ENCODE data around the gene PLK1.
A peak's percentile ranks its signal among the peaks of the same experiment; 100 is the strongest.
"Not testable (repeated sequence)": the region's sequence is repeated elsewhere in the genome, so short reads cannot be mapped to it uniquely, and the experiment has no call there.

PLK1 gene

DNA sequence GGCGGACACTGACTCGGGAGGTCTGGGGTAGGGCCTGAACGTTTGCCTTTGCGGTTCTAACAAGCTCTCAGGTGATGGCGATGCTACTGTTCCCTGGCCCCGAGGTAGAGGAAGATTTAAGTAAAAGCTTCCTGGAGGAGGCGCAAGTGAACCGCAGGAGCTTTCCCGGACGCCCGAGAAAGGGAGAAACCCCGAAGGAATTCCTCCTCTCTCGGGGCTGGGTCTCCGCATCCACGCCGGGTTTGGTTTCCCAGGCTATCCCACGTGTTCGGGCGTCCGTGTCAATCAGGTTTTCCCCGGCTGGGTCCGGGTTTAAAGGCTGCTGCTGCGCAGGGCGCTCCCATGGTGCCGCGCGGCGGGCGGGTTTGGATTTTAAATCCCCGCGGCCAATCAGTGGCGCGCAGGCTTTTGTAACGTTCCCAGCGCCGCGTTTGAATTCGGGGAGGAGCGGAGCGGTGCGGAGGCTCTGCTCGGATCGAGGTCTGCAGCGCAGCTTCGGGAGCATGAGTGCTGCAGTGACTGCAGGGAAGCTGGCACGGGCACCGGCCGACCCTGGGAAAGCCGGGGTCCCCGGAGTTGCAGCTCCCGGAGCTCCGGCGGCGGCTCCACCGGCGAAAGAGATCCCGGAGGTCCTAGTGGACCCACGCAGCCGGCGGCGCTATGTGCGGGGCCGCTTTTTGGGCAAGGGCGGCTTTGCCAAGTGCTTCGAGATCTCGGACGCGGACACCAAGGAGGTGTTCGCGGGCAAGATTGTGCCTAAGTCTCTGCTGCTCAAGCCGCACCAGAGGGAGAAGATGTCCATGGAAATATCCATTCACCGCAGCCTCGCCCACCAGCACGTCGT lies at the start of gene PLK1:
PLK1 (plus strand) TSS at position 460 of the 844 bp plus-strand sequence; CDS start at position 504, 44 bp downstream.
- DNase-seq (ENCODE audit: low read depth in 2 of 2), result peak; percentile 81

DNA sequence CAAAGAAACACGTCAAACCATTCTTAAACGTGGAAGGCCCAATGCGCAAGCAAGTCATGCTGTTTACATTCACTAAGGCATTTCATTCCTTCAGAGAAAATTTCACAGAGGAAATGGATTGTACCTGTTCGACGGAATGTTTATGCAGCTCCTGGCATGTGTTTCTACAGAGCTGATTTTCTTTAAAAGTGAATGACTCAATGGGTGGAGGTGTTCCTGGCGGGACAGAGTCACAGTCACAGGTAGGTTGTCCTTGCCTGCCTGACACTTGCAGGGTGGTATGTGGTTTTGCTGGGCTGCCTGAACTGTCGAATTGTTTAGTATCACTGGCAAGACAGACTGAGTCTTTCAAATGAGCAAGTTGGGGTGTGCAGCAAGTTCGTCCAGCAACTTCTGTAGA lies 49.2 kb upstream of the PLK1 start:
- no peak for DNase-seq (ENCODE audit: low read depth in 2 of 2)

DNA sequence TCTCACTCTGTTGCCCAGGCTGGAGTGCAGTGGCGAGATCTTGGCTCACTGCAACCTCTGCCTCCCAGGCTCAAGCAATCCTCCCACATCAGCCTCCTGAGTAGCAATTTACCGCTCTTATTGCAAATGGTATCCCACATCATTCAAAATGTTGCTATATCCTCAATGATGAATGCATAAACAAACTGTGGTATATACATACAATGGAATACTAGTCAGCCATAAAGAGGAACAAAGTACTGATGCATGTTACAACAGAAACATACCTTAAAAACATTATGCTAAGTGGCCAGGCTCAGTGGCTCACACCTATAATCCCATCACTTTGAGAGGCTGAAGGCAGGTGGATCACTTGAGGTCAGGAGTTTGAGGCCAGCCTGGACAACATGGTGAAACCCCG lies 46.8 kb upstream of the PLK1 start:
- not testable (repeated sequence) for DNase-seq (ENCODE audit: low read depth in 2 of 2)

DNA sequence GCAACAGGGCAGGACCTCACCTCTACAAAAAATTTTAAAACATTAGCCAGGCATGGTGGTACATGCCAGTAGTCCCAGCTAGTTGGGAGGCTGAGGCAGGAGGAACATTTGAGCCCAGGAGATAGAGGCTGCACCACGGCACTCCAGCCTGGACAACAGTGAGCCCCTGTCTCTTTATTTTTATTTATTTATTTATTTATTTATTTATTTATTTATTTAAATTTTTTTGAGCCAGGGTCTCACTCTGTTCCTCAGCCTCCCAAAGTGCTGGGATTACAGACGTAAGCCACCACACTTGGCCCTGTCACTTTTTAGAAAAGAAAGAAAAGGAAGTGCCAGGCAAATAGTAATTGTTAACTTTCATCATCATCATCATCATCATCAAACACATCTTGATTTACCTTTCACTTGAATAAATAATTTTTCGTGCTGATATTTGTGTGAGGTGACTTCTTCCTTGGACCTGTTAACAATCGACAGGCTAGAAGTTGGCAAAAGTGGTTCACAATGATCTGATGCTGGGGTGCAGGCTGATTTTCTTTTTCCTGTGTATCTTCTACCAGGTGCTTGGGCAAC lies 44.1 kb upstream of the PLK1 start:
- DNase-seq (ENCODE audit: low read depth in 2 of 2), result no peak

DNA sequence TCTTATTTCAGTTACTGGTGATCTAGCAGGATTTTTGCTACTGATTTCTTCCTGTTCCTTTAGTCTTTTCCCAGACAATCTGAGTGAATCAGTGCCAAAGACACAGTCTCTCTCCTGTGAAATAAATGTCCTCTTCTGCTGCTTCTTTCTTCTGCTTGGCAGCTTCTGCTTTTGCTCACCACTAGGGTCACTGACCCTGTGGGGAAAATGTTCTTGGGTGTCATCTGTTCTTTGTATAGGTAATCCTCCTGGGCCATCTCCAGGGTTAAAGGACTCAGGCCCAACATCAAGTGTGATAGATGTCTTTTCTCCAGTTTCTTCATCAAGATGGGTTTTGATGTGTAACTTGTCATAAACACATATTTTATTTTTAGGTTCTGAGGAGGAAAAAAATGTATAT lies 42.7 kb upstream of the PLK1 start:
- DNase-seq (ENCODE audit: low read depth in 2 of 2), result no peak

DNA sequence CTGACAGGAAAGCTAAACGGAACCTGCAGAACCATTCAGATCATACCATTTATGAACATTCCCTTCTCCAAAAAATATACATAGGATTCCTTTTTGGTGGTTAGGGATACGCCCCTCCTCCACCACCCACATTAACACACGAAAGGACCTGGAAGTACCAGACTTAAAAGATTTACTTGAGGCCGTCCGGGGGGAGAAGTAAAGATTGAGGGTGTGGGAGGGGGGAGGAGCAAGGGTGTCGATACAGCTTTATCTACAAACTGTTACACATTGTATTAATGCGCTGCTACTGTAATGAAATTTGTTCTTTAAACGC lies 38.1 kb upstream of the PLK1 start:
- no peak for DNase-seq (ENCODE audit: low read depth in 2 of 2)

DNA sequence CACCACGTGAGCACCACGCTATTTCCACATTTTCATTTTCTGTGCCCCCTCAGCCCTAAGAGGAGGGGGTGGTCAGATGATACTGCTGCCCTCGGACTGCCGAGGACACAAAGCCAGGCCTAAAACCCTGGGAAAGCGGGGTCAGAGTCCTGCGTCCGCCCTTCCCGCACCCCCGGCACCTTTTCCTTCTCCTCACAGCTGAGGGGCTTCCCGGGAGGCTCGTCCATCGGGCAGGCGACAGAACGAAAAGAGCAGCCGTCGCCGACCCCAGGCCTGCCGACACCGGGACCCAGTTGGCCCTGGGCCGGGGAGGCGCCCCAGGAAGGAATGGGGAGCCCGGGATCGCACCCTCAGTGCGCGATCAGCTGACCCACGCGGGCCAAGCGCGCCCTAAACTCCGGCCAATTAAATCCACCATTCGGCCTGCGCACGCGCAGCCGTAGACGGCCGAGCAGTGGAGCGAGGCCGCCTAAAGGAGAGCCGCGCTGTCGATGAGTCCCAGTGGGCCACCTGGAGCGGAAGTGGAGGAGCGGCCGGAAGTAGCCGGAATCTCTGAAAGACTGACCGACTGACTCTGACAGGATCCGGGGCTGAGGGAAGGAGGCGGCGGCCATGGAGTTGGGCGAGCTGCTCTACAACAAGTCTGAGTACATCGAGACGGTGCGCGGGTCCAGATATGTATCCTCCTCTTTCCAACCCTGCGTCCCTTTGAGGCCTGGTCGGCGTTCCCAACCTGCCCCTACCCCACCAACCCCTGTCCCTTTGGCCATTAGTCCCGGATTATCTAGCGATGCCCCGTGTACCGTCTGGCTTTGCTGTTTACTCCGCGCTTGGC lies 37.5 kb upstream of the PLK1 start, which contains the start of the genes DCTN5 and PALB2:
DCTN5 (plus strand) TSS at position 536 of the 835 bp plus-strand sequence; CDS start at position 613, 77 bp downstream.
PALB2 (minus strand) TSS at position 380 of the 835 bp plus-strand sequence; CDS start at position 227, 153 bp downstream.
- DNase-seq (ENCODE audit: low read depth in 2 of 2), result peak; percentile 83 to 89

DNA sequence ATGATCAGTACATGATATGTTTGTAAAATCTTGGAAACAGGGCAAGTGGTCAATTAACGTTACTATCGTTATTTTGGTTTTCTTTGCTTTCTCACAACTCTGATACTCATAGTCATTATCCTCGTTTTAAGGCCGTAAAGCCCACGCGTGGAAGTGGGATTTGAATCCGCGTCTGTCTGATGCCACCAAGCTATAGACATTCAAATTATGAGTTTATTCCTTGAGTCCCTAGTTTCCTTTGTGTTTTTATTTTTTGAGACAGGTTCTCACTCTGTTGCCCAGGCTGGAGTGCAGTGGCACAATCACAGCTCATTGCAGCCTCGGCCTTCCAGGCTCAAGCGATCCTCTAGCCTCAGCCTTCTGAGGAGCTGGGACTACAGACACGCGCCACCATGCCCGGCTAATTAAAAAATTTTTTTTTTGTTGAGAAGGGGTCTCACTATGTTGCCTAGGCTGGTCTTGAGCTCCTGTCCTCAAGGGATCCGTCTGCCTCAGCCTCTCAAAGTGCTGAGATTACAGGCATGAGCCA lies 36.4 kb upstream of the PLK1 start:
- DNase-seq (ENCODE audit: low read depth in 2 of 2), result no peak

DNA sequence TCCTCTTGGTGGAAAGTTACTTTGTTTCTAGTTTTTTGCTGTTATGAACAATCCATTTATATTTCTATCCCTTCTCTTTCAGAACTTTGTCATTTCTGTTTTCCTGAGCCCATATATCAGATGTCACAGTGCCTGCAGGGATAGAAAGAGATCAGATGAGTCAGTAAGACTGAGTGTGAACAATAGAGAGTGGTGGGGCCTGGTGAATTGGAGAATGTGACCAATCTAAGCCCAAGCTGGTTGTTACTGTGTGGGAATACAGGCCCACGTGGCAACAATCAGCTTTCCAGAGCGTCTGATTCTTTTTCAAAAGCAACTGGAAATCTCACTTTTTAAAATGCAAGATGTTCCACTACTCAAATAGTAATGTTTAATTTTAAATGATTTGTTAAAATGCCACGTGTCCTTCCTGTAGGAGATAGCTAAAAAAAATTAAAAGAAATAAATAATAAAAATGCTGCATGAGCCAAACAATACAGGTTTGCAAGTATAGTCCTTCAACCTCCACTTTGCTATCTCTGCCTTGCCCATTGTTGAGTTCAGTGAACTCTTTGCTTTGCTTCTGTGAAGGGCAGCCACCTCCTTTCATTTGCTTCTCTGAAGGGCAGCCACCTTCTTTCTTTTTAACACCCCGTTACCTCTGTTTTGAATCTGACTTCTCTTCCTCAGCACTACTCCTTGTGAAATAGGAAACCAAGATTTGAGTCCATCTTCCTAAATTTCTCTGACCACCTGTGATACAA lies 27.8 kb upstream of the PLK1 start:
- no peak for DNase-seq (ENCODE audit: low read depth in 2 of 2)

DNA sequence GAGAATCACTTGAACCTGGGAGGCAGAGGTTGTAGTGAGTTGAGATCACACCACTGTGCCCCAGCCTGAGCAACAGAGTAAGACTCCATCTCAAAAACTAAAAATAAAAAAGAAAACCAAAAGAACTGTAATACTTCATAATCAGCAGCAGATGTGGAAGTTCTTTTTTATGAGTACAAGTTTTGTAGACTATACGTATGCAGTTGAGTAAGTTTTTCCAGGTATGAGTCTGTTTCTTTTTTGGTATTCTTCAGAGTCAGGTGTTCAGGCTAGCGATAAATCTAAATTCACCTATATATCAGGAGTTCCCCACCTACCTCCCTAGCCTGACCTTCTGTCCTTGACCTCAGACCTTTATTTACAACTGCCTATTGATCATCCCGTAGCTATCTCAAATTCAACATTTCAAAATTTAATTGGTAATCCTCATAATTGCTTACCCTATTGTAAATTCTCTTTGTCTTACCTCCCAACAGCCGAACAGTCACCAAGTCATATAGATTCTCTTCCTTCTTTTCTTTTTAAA lies 26.7 kb upstream of the PLK1 start:
- no peak for DNase-seq (ENCODE audit: low read depth in 2 of 2)

DNA sequence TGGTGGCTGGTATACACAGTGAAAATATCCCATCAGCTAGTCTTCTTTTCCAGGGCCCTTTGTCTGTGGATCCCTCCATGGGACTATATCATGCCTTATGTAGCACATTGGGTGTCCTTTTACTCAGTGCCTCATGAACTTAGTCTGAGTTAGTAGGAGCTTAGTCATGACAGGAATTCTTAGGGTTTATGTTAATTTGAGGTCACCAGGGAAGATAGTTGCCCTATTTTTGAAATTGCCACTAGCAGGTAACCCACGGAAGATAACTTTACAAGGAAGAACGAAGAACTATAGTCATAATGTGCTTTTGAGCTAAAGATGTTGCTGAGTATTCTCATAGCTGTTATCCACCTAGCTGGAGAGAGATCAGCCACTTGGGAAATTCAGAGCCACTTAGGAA lies 14.8 kb upstream of the PLK1 start:
- no peak for DNase-seq (ENCODE audit: low read depth in 2 of 2)

DNA sequence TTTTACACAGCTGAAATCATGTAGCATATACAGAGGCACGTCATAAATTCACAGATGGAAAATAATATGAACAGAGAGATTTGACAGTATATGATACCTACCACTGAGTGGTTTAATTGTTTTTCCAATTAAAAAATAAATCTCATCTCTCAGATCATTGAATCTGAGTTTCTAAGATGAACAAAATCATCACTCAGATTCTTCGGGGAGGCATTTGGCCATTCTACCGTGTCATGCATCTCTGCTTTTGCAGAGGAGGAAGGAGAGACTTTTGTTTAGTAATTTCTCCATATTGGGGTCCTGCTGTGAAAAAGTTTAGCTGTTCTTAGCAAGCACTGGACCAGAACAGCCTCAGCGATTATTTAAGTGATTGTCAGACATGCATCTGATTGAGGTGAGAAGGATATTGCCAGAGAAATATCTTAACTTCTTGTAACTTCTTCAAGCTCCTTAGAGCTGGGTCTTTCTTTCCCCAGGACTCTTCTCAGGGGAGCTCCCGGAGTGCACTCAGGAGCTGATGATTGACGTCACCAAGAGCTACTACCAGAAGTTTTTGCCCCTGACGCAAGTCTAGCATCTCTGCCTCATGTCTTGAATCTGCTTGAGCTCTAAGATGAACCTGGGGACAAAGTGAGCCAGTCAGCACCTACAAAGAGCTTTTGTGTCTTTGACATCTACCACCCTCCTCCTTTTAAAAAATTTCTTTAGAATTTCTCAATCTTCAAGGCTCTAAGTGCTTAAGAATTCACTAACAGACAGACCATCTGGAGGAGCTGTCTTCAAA lies 11.9 kb upstream of the PLK1 start:
- DNase-seq (ENCODE audit: low read depth in 2 of 2), result no peak

DNA sequence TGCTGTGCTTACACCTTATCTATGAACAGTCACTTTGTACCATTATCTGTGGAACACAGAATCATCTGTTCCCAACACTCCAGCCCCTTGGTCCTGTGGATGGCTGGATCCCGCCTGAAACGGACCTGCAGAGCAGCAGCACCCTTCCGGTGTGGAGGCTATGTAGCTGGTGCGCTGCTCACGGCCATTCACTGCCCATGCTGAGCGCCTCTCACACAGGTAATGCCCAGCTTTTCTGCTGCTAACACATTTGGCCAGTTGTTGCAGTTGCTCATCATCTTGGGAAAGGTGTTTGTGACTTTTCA lies 11.4 kb upstream of the PLK1 start:
- DNase-seq (ENCODE audit: low read depth in 2 of 2), result no peak

DNA sequence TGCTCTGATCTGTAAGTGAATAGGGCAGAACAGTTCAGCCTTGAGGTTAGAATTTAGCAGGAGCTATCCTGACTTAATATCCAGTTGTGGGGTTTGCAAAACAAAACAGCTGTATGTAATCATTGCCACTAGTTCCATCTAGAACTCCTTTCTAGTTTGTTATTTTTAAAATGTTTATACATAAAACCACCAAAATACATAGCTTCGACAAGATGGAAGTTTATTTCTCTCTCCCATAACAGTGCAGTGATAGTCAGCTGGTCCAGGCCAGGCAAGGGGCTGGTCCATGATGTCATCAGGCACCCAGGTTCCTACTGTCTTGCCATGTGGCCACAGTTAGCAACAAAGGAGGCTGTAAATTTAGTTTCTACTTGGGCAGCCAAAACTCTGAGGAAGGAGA lies 10.5 kb upstream of the PLK1 start:
- DNase-seq (ENCODE audit: low read depth in 2 of 2), result no peak

DNA sequence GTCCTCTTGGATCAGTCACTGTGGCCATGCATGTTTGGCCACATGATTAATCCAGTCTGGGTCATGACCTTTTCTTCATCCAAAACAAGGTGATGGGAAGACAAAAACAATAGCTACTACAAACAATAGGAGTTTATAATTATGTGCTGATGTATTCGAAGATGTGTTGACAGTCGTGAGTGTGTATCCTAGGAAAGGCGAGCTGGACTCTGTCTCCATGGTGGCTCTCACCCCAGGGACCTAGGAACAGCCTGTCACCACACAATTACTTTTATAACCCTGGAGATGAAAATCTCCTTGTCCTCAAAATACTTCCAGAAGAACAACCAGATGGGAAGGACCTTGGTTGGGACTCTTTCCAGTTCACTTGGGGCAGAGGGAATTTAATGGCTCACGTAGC lies 9.8 kb upstream of the PLK1 start:
- DNase-seq (ENCODE audit: low read depth in 2 of 2), result no peak

DNA sequence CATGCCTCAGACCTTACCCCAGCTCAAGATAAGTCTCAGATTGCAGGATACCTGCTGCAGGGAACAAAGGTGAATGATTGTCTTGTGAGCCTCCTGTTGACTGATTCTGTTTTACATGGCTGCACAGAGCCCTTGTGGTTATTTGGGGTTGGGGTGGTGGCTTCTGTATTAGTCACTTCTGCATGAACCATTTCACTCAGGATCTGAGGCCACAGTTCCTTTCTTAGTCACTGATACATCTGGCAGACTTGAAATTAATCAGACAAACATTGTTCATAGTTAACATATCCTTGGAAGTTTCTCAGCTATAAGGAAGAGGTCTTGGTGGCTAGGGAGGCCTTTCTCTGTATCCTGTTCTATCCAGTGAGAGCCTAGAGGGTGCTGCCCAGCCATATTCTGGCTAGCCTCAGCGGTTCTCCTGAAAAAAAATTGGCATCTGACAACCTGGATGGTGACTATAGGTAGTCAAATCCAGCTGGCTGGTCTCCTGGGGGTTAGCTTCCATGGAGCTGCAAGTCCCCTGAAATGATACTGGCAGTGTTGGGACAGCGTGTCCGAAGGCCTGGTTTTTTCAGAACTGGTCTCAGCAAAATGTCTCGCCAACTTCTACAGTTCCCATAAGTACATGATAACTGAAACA lies 8.4 kb upstream of the PLK1 start:
- peak; percentile 34 to 56 for DNase-seq (ENCODE audit: low read depth in 2 of 2)

DNA sequence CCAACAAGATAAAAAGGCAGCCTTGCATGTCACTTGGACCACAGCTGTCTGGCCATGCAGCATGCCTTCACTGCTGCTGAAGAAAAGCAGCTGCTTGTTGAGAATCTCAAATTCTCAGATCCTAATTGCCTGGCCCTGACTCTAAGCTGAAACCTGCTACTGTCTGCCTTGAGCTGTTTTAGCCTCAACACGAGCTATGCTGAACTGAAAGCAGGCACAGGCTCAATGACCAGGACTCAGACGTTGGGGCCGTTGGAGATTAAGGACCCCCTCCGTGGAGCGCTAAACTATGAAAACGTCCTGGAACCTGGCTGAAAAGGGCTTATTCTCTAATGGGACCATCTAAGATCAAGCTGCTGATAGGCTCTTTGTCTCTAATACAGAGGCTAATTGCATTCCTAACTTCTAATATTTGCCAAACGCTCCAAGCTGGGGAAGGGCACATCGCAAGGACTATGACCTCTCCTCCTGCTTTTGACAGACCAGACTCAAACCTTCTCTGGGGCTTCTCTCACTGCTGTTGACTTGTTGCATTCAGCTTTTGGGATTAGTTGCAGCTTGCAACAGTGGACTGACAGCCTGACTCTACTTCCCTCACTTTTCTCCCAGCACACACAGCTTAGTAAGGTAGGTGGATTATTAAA lies 4.6 kb upstream of the PLK1 start:
- no peak for DNase-seq (ENCODE audit: low read depth in 2 of 2)

DNA sequence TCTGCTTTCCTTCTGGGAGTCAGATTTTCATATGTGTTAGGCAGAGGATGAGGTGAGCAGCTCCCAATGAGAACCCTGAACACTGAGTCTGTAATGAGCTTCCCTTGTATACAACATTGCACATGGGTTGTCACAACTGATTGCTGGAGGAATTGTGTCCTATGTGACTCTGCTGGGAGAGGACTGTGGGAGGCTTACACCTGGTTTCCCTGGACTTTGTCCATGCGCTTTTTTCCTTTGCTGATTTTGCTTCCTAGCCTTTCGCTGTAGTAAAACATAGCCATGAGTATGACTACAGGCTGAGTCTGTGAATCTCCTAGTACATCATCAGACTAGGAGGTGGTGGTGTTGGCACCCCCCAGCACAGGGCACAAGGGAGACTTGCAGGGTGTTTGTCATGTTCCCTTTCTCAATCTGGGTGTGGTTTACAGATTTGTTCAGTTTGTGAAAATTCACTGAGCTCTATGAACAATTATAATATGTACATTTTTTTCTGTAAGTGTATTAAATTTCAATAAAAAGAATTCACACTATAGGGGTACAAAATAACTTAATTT lies 1.7 kb upstream of the PLK1 start:
- DNase-seq (ENCODE audit: low read depth in 2 of 2), result no peak

DNA sequence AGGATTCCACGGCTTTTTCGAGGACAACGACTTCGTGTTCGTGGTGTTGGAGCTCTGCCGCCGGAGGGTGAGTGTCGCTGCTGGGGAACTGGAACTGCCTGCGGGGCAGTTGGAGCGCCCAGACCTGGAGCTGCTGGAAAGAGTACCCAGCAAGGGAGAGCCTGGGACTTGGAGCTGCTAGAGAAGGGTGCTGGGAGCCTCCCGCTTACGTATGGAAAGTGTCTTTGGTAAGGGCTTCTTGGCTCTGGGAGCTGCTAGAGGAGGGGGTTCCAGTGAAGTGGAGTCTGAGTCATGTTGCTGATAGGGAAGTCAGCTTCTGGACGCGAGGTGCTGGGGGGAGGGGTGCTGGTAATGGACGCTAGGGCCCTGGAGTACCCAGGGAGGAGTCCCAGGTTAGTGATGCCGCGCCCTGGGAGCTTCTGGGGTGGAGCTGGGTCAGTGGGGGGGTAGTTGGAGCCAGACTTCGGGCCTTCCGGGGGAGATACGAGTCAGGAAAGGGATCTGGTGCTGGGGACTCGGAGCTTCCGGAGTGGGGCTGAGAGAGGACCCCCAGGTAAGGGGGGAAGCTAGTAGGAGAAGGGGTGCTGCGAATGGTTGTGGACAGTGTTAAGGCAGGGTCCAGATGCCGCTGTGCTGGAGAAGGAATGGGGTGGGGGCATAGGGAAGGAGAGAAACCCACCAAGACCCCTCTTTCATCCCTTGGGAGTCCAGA lies 741 bp downstream of the PLK1 start:
- DNase-seq (ENCODE audit: low read depth in 2 of 2), result peak; percentile 24 to 34
